H9 (cell line): Measurements from ENCODE around the gene FAM9C. TPM values are rescaled to one million over a fixed set of nuclear protein-coding genes. Genes with fewer than 3 reads are reported as not detected.

Experiments
- DNase-seq: peaks from one replicate; pipeline ENCODE4 v3.0.0-alpha.2; 2017
- H2AFZ ChIP-seq: one replicate; pipeline ENCODE4 v1.6.1; 2013; ENCODE audit warnings: mild to moderate bottlenecking, low read length, control low read depth, moderate library complexity
- H2AK5ac ChIP-seq: 2 replicates; pipeline ENCODE4 v1.6.1; 2013; ENCODE audit warnings: low read length, control low read depth, mixed read lengths; ENCODE audit not compliant: insufficient read length
- H2BK120ac ChIP-seq: one replicate; pipeline ENCODE4 v1.6.1; 2013; ENCODE audit warnings: low read depth, mild to moderate bottlenecking, low read length, control low read depth, inconsistent platforms; ENCODE audit not compliant: poor library complexity, severe bottlenecking
- H2BK12ac ChIP-seq: 2 replicates; pipeline ENCODE4 v1.6.1; 2013; ENCODE audit warnings: low read length, control low read depth, mixed read lengths, low read depth; ENCODE audit not compliant: insufficient read length
- H2BK15ac ChIP-seq: 2 replicates; pipeline ENCODE4 v1.6.1; 2013; ENCODE audit warnings: low read depth, low read length, control low read depth
- H2BK20ac ChIP-seq: one replicate; pipeline ENCODE4 v1.6.1; 2013; ENCODE audit warnings: low read depth, mild to moderate bottlenecking, low read length, control low read depth, inconsistent platforms; ENCODE audit not compliant: poor library complexity, severe bottlenecking
- H2BK5ac ChIP-seq: 2 replicates; pipeline ENCODE4 v1.6.1; 2013; ENCODE audit warnings: low read length, control low read depth, mixed read lengths; ENCODE audit not compliant: insufficient read length
- H3K14ac ChIP-seq: 2 replicates; pipeline ENCODE4 v1.6.1; 2013; ENCODE audit warnings: low read length, control low read depth; ENCODE audit not compliant: insufficient read depth
- H3K18ac ChIP-seq: 2 replicates; pipeline ENCODE4 v1.6.1; 2013; ENCODE audit warnings: low read depth, mild to moderate bottlenecking, mixed read lengths, low read length, control low read depth; ENCODE audit not compliant: insufficient read length
- H3K23ac ChIP-seq: 2 replicates; pipeline ENCODE4 v1.6.1; 2013; ENCODE audit warnings: low read length, control low read depth, mixed read lengths, low read depth; ENCODE audit not compliant: insufficient read length
- H3K23me2 ChIP-seq: 2 replicates; pipeline ENCODE4 v1.6.1; 2013; ENCODE audit warnings: low read depth, mild to moderate bottlenecking, mixed read lengths, low read length, control low read depth; ENCODE audit not compliant: insufficient read length, poor library complexity, severe bottlenecking
- H3K27ac ChIP-seq: 2 replicates; pipeline ENCODE4 v1.5.1; 2013; ENCODE audit warnings: low read length, control low read depth, mixed read lengths, low read depth; ENCODE audit not compliant: insufficient read length
- H3K27me3 ChIP-seq: 2 replicates; pipeline ENCODE4 v1.6.1; 2013; ENCODE audit warnings: low read length, control low read depth, inconsistent platforms; ENCODE audit not compliant: insufficient read depth
- H3K4ac ChIP-seq: 2 replicates; pipeline ENCODE4 v1.6.1; 2013; ENCODE audit warnings: low read depth, mild to moderate bottlenecking, control low read depth, inconsistent platforms, low read length, moderate library complexity
- H3K4me1 ChIP-seq: 2 replicates; pipeline ENCODE4 v1.6.1; 2013; ENCODE audit warnings: low read length, control low read depth, inconsistent platforms; ENCODE audit not compliant: insufficient read depth
- H3K4me2 ChIP-seq: 2 replicates; pipeline ENCODE4 v1.6.1; 2013; ENCODE audit warnings: low read length, control low read depth, mixed read lengths; ENCODE audit not compliant: insufficient read length, insufficient read depth
- H3K56ac ChIP-seq: 2 replicates; pipeline ENCODE4 v1.6.1; 2013; ENCODE audit warnings: low read depth, mild to moderate bottlenecking, mixed read lengths, low read length, control low read depth; ENCODE audit not compliant: insufficient read length
- H3K79me1 ChIP-seq: 2 replicates; pipeline ENCODE4 v1.6.1; 2013; ENCODE audit warnings: low read depth, mild to moderate bottlenecking, moderate library complexity, low read length, control low read depth, inconsistent platforms; ENCODE audit not compliant: insufficient read depth, poor library complexity, severe bottlenecking
- H3K79me2 ChIP-seq: 2 replicates; pipeline ENCODE4 v1.6.1; 2013; ENCODE audit warnings: low read length, control low read depth, inconsistent platforms; ENCODE audit not compliant: insufficient read depth
- H3K9ac ChIP-seq: 2 replicates; pipeline ENCODE4 v1.6.1; 2013; ENCODE audit warnings: low read length, control low read depth, mixed read lengths; ENCODE audit not compliant: insufficient read length; ENCODE audit errors: extremely low read depth
- H3K9me3 ChIP-seq: one replicate; pipeline ENCODE4 v1.6.1; 2013; ENCODE audit warnings: low read depth, low read length, inconsistent platforms; ENCODE audit not compliant: control insufficient read depth
- H3T11ph ChIP-seq: one replicate; pipeline ENCODE4 v1.6.1; 2013; ENCODE audit warnings: mild to moderate bottlenecking, low read length, control low read depth, inconsistent platforms
- H4K20me1 ChIP-seq: one replicate; pipeline ENCODE4 v1.6.1; 2013; ENCODE audit not compliant: control insufficient read depth, insufficient read length, insufficient read depth
- H4K5ac ChIP-seq: 2 replicates; pipeline ENCODE4 v1.6.1; 2013; ENCODE audit warnings: low read depth, mild to moderate bottlenecking, mixed read lengths, low read length, control low read depth; ENCODE audit not compliant: insufficient read length
- H4K8ac ChIP-seq: replicated peaks from 2 replicates; pipeline ENCODE4 v1.6.1; 2013; ENCODE audit warnings: low read length, control low read depth, mixed read lengths, low read depth; ENCODE audit not compliant: insufficient read length
- H4K91ac ChIP-seq: 2 replicates; pipeline ENCODE4 v1.6.1; 2013; ENCODE audit warnings: low read depth, mild to moderate bottlenecking, moderate library complexity, mixed read lengths, low read length, control low read depth; ENCODE audit not compliant: insufficient read length
- H3K27ac Mint-ChIP-seq, 3 experiments: 2 replicates in 2 of 3; 3 replicates in 1 of 3; pipeline ENCODE4 v1.8.0; 2020 to 2021; ENCODE audit warnings: mixed read lengths in 3 of 3, mild to moderate bottlenecking in 1 of 3, moderate library complexity in 1 of 3
- H3K27me3 Mint-ChIP-seq: 2 replicates; pipeline ENCODE4 v1.8.0; 2021; ENCODE audit warnings: low read depth, mild to moderate bottlenecking, moderate library complexity, mixed read lengths
- H3K36me3 Mint-ChIP-seq, 3 experiments: 2 replicates in 2 of 3; 3 replicates in 1 of 3; pipeline ENCODE4 v1.8.0; 2020 to 2021; ENCODE audit warnings: low read depth in 3 of 3, mixed read lengths in 3 of 3; ENCODE audit not compliant: insufficient read depth in 1 of 3
- H3K4me1 Mint-ChIP-seq, 2 experiments: 2 replicates each; pipeline ENCODE4 v1.8.0; 2020; ENCODE audit warnings: mixed read lengths in 2 of 2
- H3K4me3 Mint-ChIP-seq, 2 experiments: 2 replicates in 1 of 2; 3 replicates in 1 of 2; pipeline ENCODE4 v1.8.0; 2020 to 2021; ENCODE audit warnings: mild to moderate bottlenecking in 2 of 2, mixed read lengths in 2 of 2, moderate library complexity in 1 of 2
- H3K9me3 Mint-ChIP-seq, 2 experiments: 2 replicates in 1 of 2; 3 replicates in 1 of 2; pipeline ENCODE4 v1.8.0; 2020; ENCODE audit warnings: mild to moderate bottlenecking in 2 of 2, mixed read lengths in 2 of 2, moderate library complexity in 1 of 2
- WGBS: extraction: QIAGEN DNeasy Blood & Tissue Kit; methylation state at CpG from one replicate; pipeline ENCODE4 v1.1.7; 2013; ENCODE audit warnings: missing lambda C conversion rate, low lambda C conversion rate, mixed read lengths; ENCODE audit not compliant: insufficient read length; ENCODE audit errors: extremely low coverage; 5-methylcytosine and 5-hydroxymethylcytosine counted together
- total RNA-seq: library from RNA; stranded (reverse); gene quantifications from 2 replicates; pipeline ENCODE4 v1.2.1, GENCODE V29; 2021
- TF ChIP-seq, protein P1 (sequence below): fragments of 200-600 bp; sonication (generic); conservative IDR thresholded peaks from 3 replicates; pipeline ENCODE4 v1.8.0; 2021; ENCODE audit warnings: antibody characterized with exemption, mild to moderate bottlenecking

Gene FAM9C
- total RNA-seq, 1 experiment from 2014 or later = not detected

DNA sequence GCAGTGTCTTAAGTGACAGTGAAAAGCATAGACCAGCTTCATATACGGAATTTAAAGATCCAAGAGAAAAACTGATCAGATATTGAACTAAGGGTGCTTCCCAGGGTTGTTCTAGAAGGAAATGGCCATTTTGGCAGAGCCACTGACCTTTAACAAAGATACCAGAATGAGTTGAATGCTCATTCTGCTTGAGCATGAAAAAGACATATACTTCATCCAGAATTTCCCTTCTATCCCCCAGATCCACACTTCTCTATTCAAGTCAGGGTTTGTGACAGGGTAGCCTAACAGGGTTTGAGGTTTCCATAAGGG lies 45.6 kb upstream of the FAM9C start:
- Histone ChIP-seq H3K4me2 (no peak overlapping the region), H2BK12ac (no peak overlapping the region), H3K23me2 (no peaks in the 10 kb centered on the region), H4K5ac (no peak overlapping the region), H3K56ac (no peak overlapping the region), H4K20me1 (no peaks in the 10 kb centered on the region), H3K14ac (no peak overlapping the region), H2BK120ac (no peak overlapping the region), H3K9ac (no peak overlapping the region), H2AK5ac (no peak overlapping the region), H4K8ac (no peak overlapping the region), H3K27me3 (no peaks in the 10 kb centered on the region), H3K9me3 (no peaks in the 10 kb centered on the region), H3K4me1 (no peaks in the 10 kb centered on the region; the same call in 1 of the 2 replicates), H3K4ac (no peak overlapping the region), H3K79me2 (no peaks in the 10 kb centered on the region), H3K18ac (no peak overlapping the region), H3T11ph (no peak overlapping the region), H3K27ac (no peak overlapping the region), H3K23ac (no peak overlapping the region), H4K91ac (no peak overlapping the region), H3K79me1 (no peaks in the 10 kb centered on the region), H2AFZ (no peak overlapping the region), H2BK20ac (no peak overlapping the region), H2BK5ac (no peak overlapping the region), H2BK15ac (no peak overlapping the region)
- H3K36me3 Mint-ChIP-seq = peaks cover 4 to 8% (median 7%) of the 10 kb centered on the region in 3 experiments; a peak in 4 of 7 replicates
- H3K9me3 Mint-ChIP-seq = peaks cover 66 to 71% of the 10 kb centered on the region in 2 experiments
- H3K27ac Mint-ChIP-seq = no peak overlapping the region
- peaks cover 3 to 4% of the 10 kb centered on the region in 2 experiments; a peak in 3 of 4 replicates for H3K4me1 Mint-ChIP-seq
- H3K4me3 Mint-ChIP-seq = no peak overlapping the region
- no peak for DNase-seq
- no peaks in the 10 kb centered on the region; the same call in 1 of the 2 replicates for H3K27me3 Mint-ChIP-seq
- TF ChIP-seq, protein P1, sequence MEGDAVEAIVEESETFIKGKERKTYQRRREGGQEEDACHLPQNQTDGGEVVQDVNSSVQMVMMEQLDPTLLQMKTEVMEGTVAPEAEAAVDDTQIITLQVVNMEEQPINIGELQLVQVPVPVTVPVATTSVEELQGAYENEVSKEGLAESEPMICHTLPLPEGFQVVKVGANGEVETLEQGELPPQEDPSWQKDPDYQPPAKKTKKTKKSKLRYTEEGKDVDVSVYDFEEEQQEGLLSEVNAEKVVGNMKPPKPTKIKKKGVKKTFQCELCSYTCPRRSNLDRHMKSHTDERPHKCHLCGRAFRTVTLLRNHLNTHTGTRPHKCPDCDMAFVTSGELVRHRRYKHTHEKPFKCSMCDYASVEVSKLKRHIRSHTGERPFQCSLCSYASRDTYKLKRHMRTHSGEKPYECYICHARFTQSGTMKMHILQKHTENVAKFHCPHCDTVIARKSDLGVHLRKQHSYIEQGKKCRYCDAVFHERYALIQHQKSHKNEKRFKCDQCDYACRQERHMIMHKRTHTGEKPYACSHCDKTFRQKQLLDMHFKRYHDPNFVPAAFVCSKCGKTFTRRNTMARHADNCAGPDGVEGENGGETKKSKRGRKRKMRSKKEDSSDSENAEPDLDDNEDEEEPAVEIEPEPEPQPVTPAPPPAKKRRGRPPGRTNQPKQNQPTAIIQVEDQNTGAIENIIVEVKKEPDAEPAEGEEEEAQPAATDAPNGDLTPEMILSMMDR = no peak
- WGBS = no CpG with 5 or more reads among the region's 1 CpG
